Measurements from ENCODE around the gene CDCP1. TPM values are rescaled to one million over a fixed set of nuclear protein-coding genes. Genes with fewer than 3 reads are reported as not detected.

Gene CDCP1
- total and polyA plus RNA-seq, 9 donors, result 0.04 to 1.9 (median 0.37) TPM

DNA sequence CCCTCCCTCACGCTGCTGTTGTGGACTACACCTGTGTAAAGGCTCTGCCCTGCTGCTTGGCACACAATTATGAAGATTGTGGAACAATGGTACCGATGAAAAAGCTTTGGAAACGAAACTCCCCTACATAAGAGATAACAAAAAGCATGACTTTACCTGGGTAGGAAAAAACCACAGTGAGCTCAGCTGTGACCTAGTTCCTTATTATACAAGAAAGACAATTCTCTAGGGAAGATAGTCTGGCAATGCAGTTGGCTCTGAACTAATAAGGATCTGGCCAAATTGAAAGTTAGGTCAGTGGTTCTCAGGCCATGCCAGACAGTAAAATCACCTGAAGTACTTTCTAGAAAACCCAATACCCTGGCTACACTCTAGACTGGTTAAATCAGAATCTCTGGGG lies 104.0 kb downstream of the CDCP1 start:
- no peak for DNase-seq
- Histone ChIP-seq H3K9me3 (replicated peaks; ENCODE audit: control insufficient read depth, low read depth, low read length) (no peaks in the 10 kb centered on the region), H3K27ac (ENCODE audit: low read length) (no peak overlapping the region), H3K4me3 (ENCODE audit: low read length) (no peak overlapping the region), H3K36me3 (ENCODE audit: control insufficient read depth, insufficient read depth, low read length) (peaks cover 3% of the 10 kb centered on the region), H3K27me3 (ENCODE audit: control insufficient read depth, insufficient read depth, low read length) (no peaks in the 10 kb centered on the region), H3K4me1 (ENCODE audit: control insufficient read depth, insufficient read depth, low read length) (peaks cover 2% of the 10 kb centered on the region)
- WGBS (ENCODE audit: insufficient coverage), result no CpG with 5 or more reads among the region's 3 CpGs

DNA sequence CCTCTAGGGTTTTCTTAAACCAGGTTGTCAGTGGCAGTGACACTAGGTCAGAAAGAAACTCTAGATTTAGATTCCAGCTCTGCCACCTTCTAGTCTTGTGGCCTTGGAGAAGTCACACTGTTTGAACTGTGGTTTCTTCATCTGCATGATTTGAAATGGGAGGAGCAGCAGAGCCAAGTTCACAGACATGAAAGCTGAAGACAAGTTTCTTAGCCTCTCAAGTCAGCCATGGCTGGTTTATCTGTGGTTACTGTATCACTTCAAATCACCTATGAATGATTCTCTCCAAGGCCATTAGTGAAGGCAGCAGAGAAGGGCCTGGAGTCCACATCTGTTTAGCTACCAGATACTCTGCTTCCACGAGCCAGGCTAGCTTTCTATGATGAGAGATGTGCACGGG lies 104.5 kb downstream of the CDCP1 start:
- Histone ChIP-seq H3K27ac (ENCODE audit: low read length) (no peak overlapping the region), H3K36me3 (ENCODE audit: control insufficient read depth, insufficient read depth, low read length) (peaks cover 6% of the 10 kb centered on the region), H3K27me3 (ENCODE audit: control insufficient read depth, insufficient read depth, low read length) (no peaks in the 10 kb centered on the region), H3K9me3 (replicated peaks; ENCODE audit: control insufficient read depth, low read depth, low read length) (no peaks in the 10 kb centered on the region), H3K4me3 (ENCODE audit: low read length) (no peak overlapping the region), H3K4me1 (ENCODE audit: control insufficient read depth, insufficient read depth, low read length) (peaks cover 5% of the 10 kb centered on the region)
- WGBS (ENCODE audit: insufficient coverage), result 50% methylated on average over 1 of the region's 2 CpGs
- DNase-seq, result no peak

DNA sequence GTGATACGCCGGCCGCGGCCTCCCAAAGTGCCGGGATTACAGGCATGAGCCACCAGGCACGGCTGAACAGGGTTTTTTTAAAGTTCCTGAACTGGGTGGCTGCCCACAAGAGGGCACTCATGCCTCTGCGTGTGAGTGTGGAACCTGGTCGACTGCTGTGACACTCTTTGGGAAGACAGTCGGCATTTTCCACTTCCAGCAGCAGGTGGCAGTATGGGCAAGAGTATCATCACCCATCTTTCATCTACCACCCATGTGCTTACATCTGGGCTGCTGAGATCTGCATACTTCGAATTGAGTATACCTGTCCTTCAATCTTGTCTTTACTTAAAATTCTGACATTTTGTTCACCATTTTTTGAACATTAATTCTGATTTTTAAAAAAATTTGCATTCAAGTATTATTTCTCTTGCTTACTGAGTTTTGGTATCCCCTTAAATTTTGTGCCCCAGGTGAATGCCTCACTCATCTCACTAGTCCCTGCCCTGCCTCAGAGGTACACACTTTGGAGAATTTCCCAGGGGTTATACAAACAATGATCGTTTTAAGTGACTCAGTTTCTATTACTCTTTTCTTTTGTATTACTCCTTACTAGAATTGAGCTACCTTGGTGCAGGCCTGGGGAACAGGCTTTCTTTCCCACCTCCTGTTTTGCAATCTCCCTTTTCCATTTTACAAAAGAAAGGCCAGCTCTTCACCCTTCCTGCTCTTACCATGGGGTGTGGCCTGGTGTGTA lies 108.3 kb downstream of the CDCP1 start:
- Histone ChIP-seq H3K27me3 (ENCODE audit: control insufficient read depth, insufficient read depth, low read length) (no peaks in the 10 kb centered on the region), H3K27ac (ENCODE audit: low read length) (no peak overlapping the region), H3K36me3 (ENCODE audit: control insufficient read depth, insufficient read depth, low read length) (peaks cover 14% of the 10 kb centered on the region), H3K4me3 (ENCODE audit: low read length) (no peak overlapping the region), H3K4me1 (ENCODE audit: control insufficient read depth, insufficient read depth, low read length) (peaks cover 32% of the 10 kb centered on the region), H3K9me3 (replicated peaks; ENCODE audit: control insufficient read depth, low read depth, low read length) (no peaks in the 10 kb centered on the region)
- peak; percentile 93 for DNase-seq
- WGBS (ENCODE audit: insufficient coverage), result 5% methylated on average over 9 of the region's 11 CpGs

DNA sequence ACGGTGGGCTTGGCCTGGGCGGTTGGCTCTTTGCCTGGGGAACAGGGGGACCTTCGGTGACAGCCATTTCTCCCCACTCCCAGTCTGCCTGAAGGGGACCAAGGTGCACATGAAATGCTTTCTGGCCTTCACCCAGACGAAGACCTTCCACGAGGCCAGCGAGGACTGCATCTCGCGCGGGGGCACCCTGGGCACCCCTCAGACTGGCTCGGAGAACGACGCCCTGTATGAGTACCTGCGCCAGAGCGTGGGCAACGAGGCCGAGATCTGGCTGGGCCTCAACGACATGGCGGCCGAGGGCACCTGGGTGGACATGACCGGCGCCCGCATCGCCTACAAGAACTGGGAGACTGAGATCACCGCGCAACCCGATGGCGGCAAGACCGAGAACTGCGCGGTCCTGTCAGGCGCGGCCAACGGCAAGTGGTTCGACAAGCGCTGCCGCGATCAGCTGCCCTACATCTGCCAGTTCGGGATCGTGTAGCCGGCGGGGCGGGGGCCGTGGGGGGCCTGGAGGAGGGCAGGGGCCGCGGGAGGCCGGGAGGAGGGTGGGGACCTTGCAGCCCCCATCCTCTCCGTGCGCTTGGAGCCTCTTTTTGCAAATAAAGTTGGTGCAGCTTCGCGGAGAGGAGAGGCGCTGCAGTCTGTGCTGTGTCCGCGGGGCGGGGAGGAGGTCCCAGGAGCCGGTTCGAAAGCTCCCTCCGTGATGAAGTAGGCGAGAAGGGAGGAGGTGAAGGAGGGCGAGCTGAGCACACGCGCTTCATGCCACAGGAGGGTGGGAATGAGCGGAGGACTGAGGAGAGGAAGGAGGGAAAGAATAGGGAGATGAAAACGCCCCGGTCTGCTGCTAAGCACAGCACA lies 110.5 kb downstream of the CDCP1 start:
- peak overlapping the region; percentile 37 for H3K27ac ChIP-seq (ENCODE audit: low read length)

DNA sequence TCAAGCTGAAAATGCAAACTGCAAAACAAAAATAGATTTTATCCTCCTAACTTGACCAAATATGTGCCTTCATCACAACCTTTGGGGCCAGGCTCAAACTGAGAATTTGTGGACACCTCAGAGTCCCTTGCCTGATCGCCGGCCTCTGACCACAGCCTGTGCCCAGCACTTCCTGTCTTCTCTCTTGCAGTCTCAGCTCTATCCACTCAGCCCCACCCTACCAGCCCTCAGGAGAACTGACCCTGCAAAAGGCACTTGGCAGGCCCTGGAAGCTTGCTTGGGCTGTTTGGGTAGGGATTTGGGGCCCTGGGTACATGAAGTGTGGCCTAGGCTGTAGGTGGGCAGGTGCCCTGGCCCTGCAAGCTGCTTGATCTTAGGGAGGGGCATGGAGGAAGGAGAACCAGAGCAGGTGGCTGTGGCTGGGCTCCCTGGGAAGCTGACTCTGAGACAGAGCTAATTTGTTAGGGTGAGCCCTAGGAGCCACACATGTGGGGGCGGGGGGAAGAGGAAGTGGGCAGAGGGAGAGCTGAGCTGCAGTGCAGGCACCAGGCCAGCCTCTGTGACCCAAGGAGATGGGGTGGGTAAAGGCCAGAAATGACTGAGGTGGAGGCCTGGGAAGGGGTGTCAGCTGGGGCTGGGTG lies 111.4 kb downstream of the CDCP1 start:
- Histone ChIP-seq H3K36me3 (ENCODE audit: control insufficient read depth, insufficient read depth, low read length) (peaks cover 15% of the 10 kb centered on the region), H3K9me3 (replicated peaks; ENCODE audit: control insufficient read depth, low read depth, low read length) (no peaks in the 10 kb centered on the region), H3K27me3 (ENCODE audit: control insufficient read depth, insufficient read depth, low read length) (no peaks in the 10 kb centered on the region), H3K4me1 (ENCODE audit: control insufficient read depth, insufficient read depth, low read length) (peaks cover 35% of the 10 kb centered on the region), H3K4me3 (ENCODE audit: low read length) (no peak overlapping the region), H3K27ac (ENCODE audit: low read length) (peak overlapping the region; percentile 29)
- 78% methylated on average over 1 of the region's 3 CpGs for WGBS (ENCODE audit: insufficient coverage)
- peak; percentile 68 for DNase-seq

More for the DNA sequence above, 110.5 kb downstream of the CDCP1 start:
- Histone ChIP-seq H3K4me1 (ENCODE audit: control insufficient read depth, insufficient read depth, low read length) (peaks cover 32% of the 10 kb centered on the region), H3K9me3 (replicated peaks; ENCODE audit: control insufficient read depth, low read depth, low read length) (no peaks in the 10 kb centered on the region), H3K36me3 (ENCODE audit: control insufficient read depth, insufficient read depth, low read length) (peaks cover 15% of the 10 kb centered on the region), H3K27me3 (ENCODE audit: control insufficient read depth, insufficient read depth, low read length) (no peaks in the 10 kb centered on the region), H3K4me3 (ENCODE audit: low read length) (peak overlapping the region; percentile 30)
- peak; percentile 73 for DNase-seq
- WGBS (ENCODE audit: insufficient coverage), result 18% methylated on average over 60 of the region's 64 CpGs

DNA sequence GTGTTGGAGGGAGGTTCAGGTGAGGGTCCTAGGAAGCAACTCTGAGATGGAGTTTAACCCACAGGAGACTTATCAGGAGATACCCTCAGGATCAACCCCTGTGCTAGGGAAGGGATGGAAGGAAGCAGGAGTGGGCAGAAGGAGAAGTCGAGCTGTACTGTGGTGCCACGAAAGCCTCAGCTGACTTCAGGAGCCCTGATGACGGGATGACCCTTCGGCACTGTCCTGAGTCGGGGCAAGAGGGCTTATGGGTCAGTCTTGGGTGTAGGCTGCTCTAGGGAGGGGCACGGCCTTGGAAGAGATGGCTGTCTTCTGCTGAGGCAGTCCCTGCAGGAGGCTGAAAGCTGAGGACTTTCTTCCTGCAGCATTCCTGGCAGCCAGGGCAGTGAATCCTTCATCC lies 112.4 kb downstream of the CDCP1 start:
- Histone ChIP-seq H3K36me3 (ENCODE audit: control insufficient read depth, insufficient read depth, low read length) (peaks cover 12% of the 10 kb centered on the region), H3K27ac (ENCODE audit: low read length) (no peak overlapping the region)

More for the DNA sequence above, 112.4 kb downstream of the CDCP1 start:
- Histone ChIP-seq H3K9me3 (replicated peaks; ENCODE audit: control insufficient read depth, low read depth, low read length) (no peaks in the 10 kb centered on the region), H3K27me3 (ENCODE audit: control insufficient read depth, insufficient read depth, low read length) (no peaks in the 10 kb centered on the region), H3K4me3 (ENCODE audit: low read length) (no peak overlapping the region), H3K4me1 (ENCODE audit: control insufficient read depth, insufficient read depth, low read length) (peaks cover 43% of the 10 kb centered on the region)
- 97% methylated on average over 5 of the region's 6 CpGs for WGBS (ENCODE audit: insufficient coverage)
- no peak for DNase-seq

Other genes starting within 250 kb of the CDCP1 start
- gene ZDHHC3, start 170.2 kb downstream of the CDCP1 start, total RNA-seq, result 40.7 TPM
- gene ZDHHC3, start 170.2 kb downstream of the CDCP1 start, polyA plus RNA-seq (ENCODE audit: insufficient read depth in 1 of 8, insufficient read length in 8 of 8, low replicate concordance in 1 of 8), result 10 to 100 TPM; 39.1 to 47.6 (median 43.1) TPM
- 46.3 TPM for gene EXOSC7, start 170.1 kb downstream of the CDCP1 start, total RNA-seq
- gene EXOSC7, start 170.1 kb downstream of the CDCP1 start, polyA plus RNA-seq (ENCODE audit: insufficient read depth in 1 of 8, insufficient read length in 8 of 8, low replicate concordance in 1 of 8), result 10 to 100 TPM; 39.5 to 51.4 (median 43.2) TPM
- 184 TPM for gene CLEC3B, start 120.1 kb downstream of the CDCP1 start, total RNA-seq
- 100 to 1,000 TPM in 6 of 8 donors, 10 to 100 TPM in 2; 79.2 to 144 (median 127) TPM for gene CLEC3B, start 120.1 kb downstream of the CDCP1 start, polyA plus RNA-seq (ENCODE audit: insufficient read depth in 1 of 8, insufficient read length in 8 of 8, low replicate concordance in 1 of 8)
- gene TMEM158, start 79.9 kb upstream of the CDCP1 start, total RNA-seq, result 0.98 TPM
- 1 to 10 TPM; 1.8 to 3.7 (median 2.3) TPM for gene TMEM158, start 79.9 kb upstream of the CDCP1 start, polyA plus RNA-seq (ENCODE audit: insufficient read depth in 1 of 8, insufficient read length in 8 of 8, low replicate concordance in 1 of 8)
- 12.8 TPM for gene LARS2, start 242.2 kb upstream of the CDCP1 start, total RNA-seq
- gene LARS2, start 242.2 kb upstream of the CDCP1 start, polyA plus RNA-seq (ENCODE audit: insufficient read depth in 1 of 8, insufficient read length in 8 of 8, low replicate concordance in 1 of 8), result 10 to 100 TPM; 10.9 to 16.5 (median 12.9) TPM

All from muscle of leg (tissue), 11 donors.